ENCODE results near the gene ST6GALNAC4. TPM values are rescaled to one million over a fixed set of nuclear protein-coding genes. Genes with fewer than 3 reads are reported as not detected.

Gene ST6GALNAC4
- total RNA-seq, 1 donor from 2014 or later, result 15.8 TPM

- Mint-ChIP-seq H3K9me3 (ENCODE audit: unreplicated experiment) (peaks cover 9% of the 10 kb centered on the region), H3K4me1 (ENCODE audit: low read depth, unreplicated experiment) (peaks cover 11% of the 10 kb centered on the region), H3K4me3 (ENCODE audit: unreplicated experiment) (no peak overlapping the region), H3K27ac (ENCODE audit: unreplicated experiment) (no peak overlapping the region), H3K36me3 (ENCODE audit: unreplicated experiment) (no peaks in the 10 kb centered on the region), H3K27me3 (ENCODE audit: unreplicated experiment) (peaks cover 7% of the 10 kb centered on the region)
- no peak for TF ChIP-seq CTCF (IDR thresholded peaks at IDR 0.05; ENCODE audit: partially characterized antibody, unreplicated experiment)
- no peak for DNase-seq
Observed at GRCh38 chr9:127927201-127927987, 10.6 kb upstream of the ST6GALNAC4 start.

- no peaks in the 10 kb centered on the region for H3K36me3 Mint-ChIP-seq (ENCODE audit: unreplicated experiment)
Observed at GRCh38 chr9:127926906-127927200, 10.0 kb upstream of the ST6GALNAC4 start.

GRCh38 chr9:127925959-127926905 lies 9.4 kb upstream of the ST6GALNAC4 start:
- no peak for DNase-seq
- no peak overlapping the region for H3K4me3 Mint-ChIP-seq (ENCODE audit: unreplicated experiment)
- H3K36me3 Mint-ChIP-seq (ENCODE audit: unreplicated experiment), result no peaks in the 10 kb centered on the region
- H3K27me3 Mint-ChIP-seq (ENCODE audit: unreplicated experiment), result peaks cover 7% of the 10 kb centered on the region
- no peak for TF ChIP-seq CTCF (IDR thresholded peaks at IDR 0.05; ENCODE audit: partially characterized antibody, unreplicated experiment)
- H3K27ac Mint-ChIP-seq (ENCODE audit: unreplicated experiment), result no peak overlapping the region
- peaks cover 7% of the 10 kb centered on the region for H3K4me1 Mint-ChIP-seq (ENCODE audit: low read depth, unreplicated experiment)
- H3K9me3 Mint-ChIP-seq (ENCODE audit: unreplicated experiment), result peaks cover 7% of the 10 kb centered on the region

More at GRCh38 chr9:127926906-127927200, 10.0 kb upstream of the ST6GALNAC4 start:
- no peak for DNase-seq
- peaks cover 7% of the 10 kb centered on the region for H3K27me3 Mint-ChIP-seq (ENCODE audit: unreplicated experiment)
- peaks cover 11% of the 10 kb centered on the region for H3K9me3 Mint-ChIP-seq (ENCODE audit: unreplicated experiment)
- H3K4me1 Mint-ChIP-seq (ENCODE audit: low read depth, unreplicated experiment), result peaks cover 11% of the 10 kb centered on the region
- H3K27ac Mint-ChIP-seq (ENCODE audit: unreplicated experiment), result no peak overlapping the region
- TF ChIP-seq CTCF (IDR thresholded peaks at IDR 0.05; ENCODE audit: partially characterized antibody, unreplicated experiment), result no peak
- H3K4me3 Mint-ChIP-seq (ENCODE audit: unreplicated experiment), result peak overlapping the region; percentile 49

DNA sequence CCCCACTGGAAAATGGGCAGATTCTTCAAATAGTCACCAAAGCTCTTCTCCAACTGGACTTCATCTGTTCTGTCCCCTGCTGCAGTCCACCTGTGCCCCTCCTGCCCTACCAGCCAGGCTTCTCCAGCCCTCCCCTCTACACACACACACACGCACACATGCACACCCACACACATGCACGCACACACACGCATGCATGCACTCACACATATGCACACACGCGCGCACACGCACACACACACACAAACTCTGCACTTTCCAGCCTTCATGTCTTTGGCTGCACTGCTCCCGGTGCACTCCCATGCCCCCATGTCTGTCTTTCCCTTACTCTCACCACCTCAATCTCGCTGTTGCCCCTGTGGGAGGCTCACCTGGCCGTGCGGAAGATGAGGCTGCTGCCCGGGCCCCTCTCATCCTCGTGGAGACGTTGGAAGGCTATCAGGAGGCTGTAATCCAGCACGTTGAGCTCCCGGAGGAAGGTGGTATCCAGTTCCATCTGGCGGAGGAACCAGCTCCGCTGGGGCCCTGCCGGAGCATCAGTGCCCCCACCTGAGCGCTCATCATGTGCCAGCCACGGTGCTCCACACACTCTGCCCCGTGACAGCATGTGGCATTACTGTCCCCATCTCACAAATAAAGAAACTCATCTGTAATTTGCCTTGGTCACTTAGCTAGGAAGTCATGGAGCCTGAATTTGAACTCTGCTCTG lies 8.0 kb upstream of the ST6GALNAC4 start:
- H3K27ac Mint-ChIP-seq (ENCODE audit: unreplicated experiment), result no peak overlapping the region

More for the DNA sequence above, 8.0 kb upstream of the ST6GALNAC4 start:
- DNase-seq, result no peak
- no peak for TF ChIP-seq CTCF (IDR thresholded peaks at IDR 0.05; ENCODE audit: partially characterized antibody, unreplicated experiment)
- Mint-ChIP-seq H3K4me1 (ENCODE audit: low read depth, unreplicated experiment) (peaks cover 6% of the 10 kb centered on the region), H3K9me3 (ENCODE audit: unreplicated experiment) (peaks cover 7% of the 10 kb centered on the region), H3K36me3 (ENCODE audit: unreplicated experiment) (no peaks in the 10 kb centered on the region), H3K27me3 (ENCODE audit: unreplicated experiment) (peaks cover 10% of the 10 kb centered on the region), H3K4me3 (ENCODE audit: unreplicated experiment) (no peak overlapping the region)

Data from glutamatergic neuron (in vitro differentiated cells).